GM21825 (cell line): ENCODE measurements around the gene RARRES2.
A peak's percentile ranks its signal among the peaks of the same experiment; 100 is the strongest.

Source experiments
- ATAC-seq: cut with Tn5 transposase; IDR thresholded peaks from one replicate; pipeline ENCODE4 v1.9.1; 2021; ENCODE audit warnings: mild to moderate bottlenecking, moderate library complexity; ENCODE audit not compliant: unreplicated experiment

RARRES2 gene

GRCh38 chr7:150338166-150338829 is 3.1 kb downstream of the RARRES2 start:
- ATAC-seq = no peak

DNA sequence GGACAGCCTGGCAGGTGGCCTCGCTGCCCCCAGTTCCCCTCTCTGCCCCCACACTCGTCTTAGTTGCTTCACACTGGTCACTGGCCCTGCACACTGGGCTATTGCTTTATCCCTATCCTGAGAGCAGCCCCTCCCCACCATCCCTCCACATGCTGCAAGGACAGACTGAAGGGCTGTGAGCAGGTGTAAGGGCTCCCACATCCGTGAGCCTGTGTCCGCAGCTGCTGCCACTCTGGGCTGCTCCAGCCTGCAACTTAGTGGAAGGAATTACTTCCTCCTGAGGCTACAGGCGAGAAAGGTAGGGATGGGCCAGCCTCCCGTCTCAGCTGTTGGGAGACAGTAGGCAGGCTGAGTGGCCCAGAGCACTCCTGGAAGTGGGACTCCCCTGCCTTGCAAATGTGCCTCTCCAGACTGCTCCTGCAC is 3.8 kb downstream of the RARRES2 start:
- no peak for ATAC-seq

- ATAC-seq = no peak
Measured at GRCh38 chr7:150337179-150337578, 4.2 kb downstream of the RARRES2 start.

GRCh38 chr7:150336746-150337145 is 4.7 kb downstream of the RARRES2 start:
- ATAC-seq = no peak

DNA sequence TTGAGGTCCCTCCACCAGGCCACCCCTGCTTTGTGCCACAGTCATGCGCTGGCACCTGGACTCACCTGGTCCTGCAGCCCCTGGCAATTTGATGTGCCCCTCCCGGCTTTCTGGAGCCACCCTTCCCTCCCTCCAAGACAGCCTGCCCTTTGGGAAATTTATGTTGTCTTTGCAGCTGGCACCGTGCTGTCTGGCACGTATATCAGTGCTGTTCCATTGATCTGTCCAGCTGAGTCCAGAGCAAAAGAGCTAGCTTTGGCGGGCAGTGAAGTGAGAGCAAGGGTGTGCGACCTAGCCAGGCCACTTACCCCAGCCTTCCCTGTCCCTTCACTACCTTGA is 5.7 kb downstream of the RARRES2 start:
- ATAC-seq = no peak

- no peak for ATAC-seq
Measured at GRCh38 chr7:150335108-150335773, 6.2 kb downstream of the RARRES2 start.

GRCh38 chr7:150334108-150334507 is 7.3 kb downstream of the RARRES2 start:
- no peak for ATAC-seq

GRCh38 chr7:150333659-150334058 is 7.8 kb downstream of the RARRES2 start:
- no peak for ATAC-seq

GRCh38 chr7:150332852-150333635 is 8.4 kb downstream of the RARRES2 start:
- ATAC-seq = no peak

- ATAC-seq = no peak
Measured at GRCh38 chr7:150330211-150330885, 11.1 kb downstream of the RARRES2 start.

DNA sequence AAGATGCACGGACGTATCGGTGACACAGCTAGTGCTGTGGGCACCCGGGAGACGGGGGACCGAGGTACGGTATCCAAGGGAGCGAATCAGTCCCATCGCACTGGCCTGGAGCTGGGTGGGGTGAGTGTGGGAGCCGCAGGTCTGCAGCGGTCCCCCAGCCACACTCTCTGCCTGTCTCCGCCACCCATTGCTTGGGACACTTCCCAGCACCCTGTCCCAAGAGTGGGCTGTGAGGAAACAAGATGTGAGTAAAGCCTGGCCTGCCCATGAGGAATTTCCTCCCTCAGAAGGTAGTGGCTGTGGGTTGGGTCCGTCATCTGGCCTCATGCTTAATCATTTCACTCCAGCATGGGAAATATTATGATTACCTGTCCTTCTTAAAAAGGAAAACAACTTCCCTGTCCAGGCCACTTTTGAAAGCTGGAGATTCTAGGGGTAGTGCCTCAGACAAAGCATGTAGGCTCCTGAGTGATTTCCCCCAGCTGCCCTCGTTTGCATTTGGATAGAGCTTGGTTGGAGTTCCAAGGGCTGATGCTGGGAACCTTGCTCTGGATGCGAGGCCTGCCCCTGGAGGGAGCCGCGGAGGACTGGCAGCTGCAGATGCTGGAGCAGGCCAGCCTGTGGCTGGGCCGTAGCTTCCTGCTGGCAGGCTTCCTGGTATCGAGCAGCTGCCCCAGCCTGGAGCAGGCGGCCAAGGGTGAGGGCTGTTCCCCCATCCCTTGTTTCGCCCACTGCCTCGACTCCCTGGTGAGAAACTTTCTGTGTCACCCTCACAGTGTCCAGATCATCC is 11.9 kb downstream of the RARRES2 start:
- no peak for ATAC-seq

DNA sequence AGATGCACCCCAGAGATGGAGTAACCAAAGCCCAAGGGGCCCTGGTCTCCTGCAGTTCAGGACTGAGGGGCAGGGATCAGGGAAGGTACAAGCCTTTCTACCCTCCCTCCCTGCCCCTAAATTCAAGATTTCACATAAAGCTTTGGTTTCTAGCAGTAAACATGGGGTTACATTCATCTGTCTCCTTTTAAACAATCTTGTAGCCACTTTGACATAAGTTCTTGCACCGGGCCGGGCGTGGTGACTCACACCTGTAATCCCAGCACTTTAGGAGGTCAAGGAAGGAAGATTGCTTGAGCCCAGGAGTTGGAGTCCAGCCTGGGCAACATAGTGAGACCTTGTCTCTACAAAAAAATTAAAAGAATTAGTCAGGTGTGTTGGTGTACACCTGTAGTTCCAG is 14.1 kb downstream of the RARRES2 start:
- no peak for ATAC-seq

- no peak for ATAC-seq
Measured at GRCh38 chr7:150326657-150327268, 14.7 kb downstream of the RARRES2 start.

DNA sequence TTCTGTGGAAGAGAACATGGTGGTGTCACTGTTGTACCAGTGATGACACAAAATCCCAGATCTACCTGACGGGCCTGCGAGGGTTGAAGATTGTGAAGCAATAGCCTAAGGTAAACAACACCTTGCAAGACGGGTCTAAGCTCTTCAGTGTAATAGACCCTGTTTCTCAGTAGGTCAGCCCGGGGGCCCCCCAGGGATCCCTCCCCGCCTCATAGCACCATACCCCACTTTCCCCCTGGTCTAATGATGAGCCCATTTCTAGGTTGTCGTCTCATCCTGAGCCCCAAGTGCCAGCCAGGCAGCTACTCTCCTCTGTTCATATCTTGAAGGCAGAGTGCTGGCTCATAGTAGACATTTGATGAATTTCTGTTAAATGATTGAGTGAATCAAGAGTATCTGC is 15.5 kb downstream of the RARRES2 start:
- ATAC-seq = no peak

DNA sequence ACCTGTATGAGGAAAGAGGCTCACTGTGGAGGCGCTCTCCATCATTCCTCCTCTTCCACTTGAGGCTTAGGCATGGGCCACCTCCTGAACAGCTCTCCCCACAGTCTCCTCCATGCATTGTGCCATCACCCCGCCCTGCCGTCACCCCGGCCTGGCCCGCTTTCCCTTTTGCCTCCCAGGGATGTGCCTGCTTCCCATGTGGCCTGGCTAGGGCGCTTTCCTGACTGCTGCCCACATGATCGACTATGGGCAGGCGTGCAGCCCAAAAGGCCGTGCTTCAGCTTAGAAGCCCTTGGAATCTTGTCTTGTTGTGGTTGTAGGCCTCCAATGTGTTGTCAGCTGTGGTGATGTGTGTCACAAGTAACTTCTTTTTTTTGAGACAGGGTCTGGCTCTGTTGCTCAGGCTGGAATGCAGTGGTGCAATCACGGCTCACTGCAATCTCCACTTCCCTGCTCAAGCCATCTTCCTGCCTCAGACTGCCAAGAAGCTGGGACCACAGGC is 16.3 kb downstream of the RARRES2 start:
- no peak for ATAC-seq

DNA sequence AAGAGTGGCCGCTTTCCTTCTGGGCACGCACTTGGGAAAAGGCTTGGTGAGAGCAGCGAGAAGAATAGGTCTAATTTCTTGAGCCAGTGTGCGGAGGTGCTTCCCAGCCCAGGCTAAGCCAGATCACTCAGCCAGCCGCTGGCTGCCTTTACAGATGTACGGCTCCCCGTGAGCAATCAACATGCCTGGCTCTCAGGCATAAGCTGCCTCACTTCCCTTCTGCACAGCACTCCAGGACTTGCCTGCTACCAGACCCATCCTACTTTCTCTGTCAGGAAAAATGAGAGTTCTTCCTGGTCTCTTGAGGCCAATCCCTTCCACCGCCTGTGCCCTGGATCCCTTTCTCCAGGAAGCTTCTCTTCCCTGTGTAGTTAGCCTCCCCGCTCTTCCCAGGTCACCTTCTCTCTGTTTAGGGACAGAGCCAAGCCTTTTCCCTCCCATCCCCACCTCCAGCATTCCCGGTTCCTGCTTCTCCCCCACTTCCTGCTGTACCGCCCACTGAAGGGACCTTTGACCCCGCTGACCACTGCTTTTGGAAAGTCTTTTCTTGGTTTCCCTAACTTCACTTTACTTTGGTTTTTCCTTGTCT is 17.0 kb downstream of the RARRES2 start:
- no peak for ATAC-seq

- ATAC-seq = no peak
Measured at GRCh38 chr7:150323682-150324372, 17.6 kb downstream of the RARRES2 start.

- peak; percentile 61 for ATAC-seq
Measured at GRCh38 chr7:150322833-150323681, 18.4 kb downstream of the RARRES2 start, which contains the start of the genes ACTR3C and LRRC61. ACTR3C (minus strand) TSS chr7:150323545; CDS start chr7:150295296, 28,249 bp downstream. LRRC61 (plus strand) TSS chr7:150323355; CDS start chr7:150336862, 13,507 bp downstream.
